Uterus (tissue), 2 donors: ENCODE measurements around the gene HIBCH.

ENCODE experiments used
- POLR2A ChIP-seq, 2 donors: fragments of 450-650 bp; IDR thresholded peaks; one replicate each; pipeline ENCODE4 v1.6.1; 2016; ENCODE audit warnings: antibody characterized with exemption in 2 of 2, mild to moderate bottlenecking in 1 of 2, moderate library complexity in 1 of 2
- TF ChIP-seq, protein P1 (sequence below), 4 experiments: fragments of 200-600 bp in 2 of 4; fragments of 450-650 bp in 2 of 4; sonication (generic) in 2 of 4; IDR thresholded peaks; one replicate each; pipeline ENCODE4 v1.5.1; 2016 to 2019; ENCODE audit warnings: antibody characterized with exemption in 4 of 4, mild to moderate bottlenecking in 2 of 4, moderate library complexity in 1 of 4

DNA sequence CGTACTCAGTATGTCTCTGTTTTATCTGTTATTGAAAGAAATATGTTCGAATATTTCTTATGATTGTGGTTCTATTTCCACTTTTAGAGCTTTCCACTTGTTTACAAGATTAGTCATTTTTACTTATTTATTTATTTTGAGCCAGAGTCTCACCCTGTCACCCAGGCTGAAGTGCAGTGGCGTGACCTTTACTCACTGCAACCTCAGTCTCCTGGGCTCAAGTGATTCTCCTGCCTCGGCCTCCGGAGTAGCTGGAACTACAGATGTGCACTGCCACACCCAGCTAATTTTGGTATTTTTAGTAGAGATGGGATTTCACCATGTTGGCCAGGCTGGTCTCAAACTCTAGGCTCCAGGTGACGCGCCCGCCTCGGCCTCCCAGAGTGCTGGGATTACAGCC lies 53.3 kb downstream of the HIBCH start:
- TF ChIP-seq, protein P1, sequence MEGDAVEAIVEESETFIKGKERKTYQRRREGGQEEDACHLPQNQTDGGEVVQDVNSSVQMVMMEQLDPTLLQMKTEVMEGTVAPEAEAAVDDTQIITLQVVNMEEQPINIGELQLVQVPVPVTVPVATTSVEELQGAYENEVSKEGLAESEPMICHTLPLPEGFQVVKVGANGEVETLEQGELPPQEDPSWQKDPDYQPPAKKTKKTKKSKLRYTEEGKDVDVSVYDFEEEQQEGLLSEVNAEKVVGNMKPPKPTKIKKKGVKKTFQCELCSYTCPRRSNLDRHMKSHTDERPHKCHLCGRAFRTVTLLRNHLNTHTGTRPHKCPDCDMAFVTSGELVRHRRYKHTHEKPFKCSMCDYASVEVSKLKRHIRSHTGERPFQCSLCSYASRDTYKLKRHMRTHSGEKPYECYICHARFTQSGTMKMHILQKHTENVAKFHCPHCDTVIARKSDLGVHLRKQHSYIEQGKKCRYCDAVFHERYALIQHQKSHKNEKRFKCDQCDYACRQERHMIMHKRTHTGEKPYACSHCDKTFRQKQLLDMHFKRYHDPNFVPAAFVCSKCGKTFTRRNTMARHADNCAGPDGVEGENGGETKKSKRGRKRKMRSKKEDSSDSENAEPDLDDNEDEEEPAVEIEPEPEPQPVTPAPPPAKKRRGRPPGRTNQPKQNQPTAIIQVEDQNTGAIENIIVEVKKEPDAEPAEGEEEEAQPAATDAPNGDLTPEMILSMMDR (IDR thresholded peaks at IDR 0.05), result no peak
- TF ChIP-seq POLR2A (IDR thresholded peaks at IDR 0.05), result no peak
